ENCODE data around the gene NTNG2.

- TF ChIP-seq CTCF (IDR thresholded peaks at IDR 0.05 in 2 of 3, conservative IDR thresholded peaks at IDR 0.05 in 1 of 3; ENCODE audit: insufficient read depth in 2 of 3, low read depth in 1 of 3, low read length in 3 of 3) (no peak), RREB1 (CRISPR knock-in tag; IDR thresholded peaks at IDR 0.05) (no peak), ZNF76 (CRISPR knock-in tag; IDR thresholded peaks at IDR 0.05; ENCODE audit: borderline replicate concordance) (no peak), ATF3 (IDR thresholded peaks at IDR 0.05) (no peak), ATF3 (CRISPR knock-in tag; conservative IDR thresholded peaks at IDR 0.05) (no peak), MEF2A (IDR thresholded peaks at IDR 0.05; ENCODE audit: control insufficient read depth, low read depth, low read length) (no peak), MAFK (IDR thresholded peaks at IDR 0.05; ENCODE audit: low read length) (no peak)
These were observed 47.4 kb downstream of the NTNG2 start for GRCh38 chr9:132209228-132209627.
